Right renal cortex interstitium (tissue), 3 donors: ENCODE results near the gene KRTAP20-2. TPM values are rescaled to one million over a fixed set of nuclear protein-coding genes. Genes with fewer than 3 reads are reported as not detected.

ENCODE experiments used
- DNase-seq, 3 donors: peaks; one replicate each; pipeline ENCODE4 v3.0.0-alpha.2; 2013; ENCODE audit warnings: low read depth in 3 of 3, low spot score in 2 of 3
- polyA plus RNA-seq, 3 donors: library from polyadenylated mRNA; unstranded; fragments of 120-200 nt; gene quantifications; one replicate each; pipeline ENCODE4 v1.2.1, GENCODE V29; 2013; ENCODE audit not compliant: insufficient read length in 3 of 3

The KRTAP20-2 gene
- polyA plus RNA-seq: not detected

DNA sequence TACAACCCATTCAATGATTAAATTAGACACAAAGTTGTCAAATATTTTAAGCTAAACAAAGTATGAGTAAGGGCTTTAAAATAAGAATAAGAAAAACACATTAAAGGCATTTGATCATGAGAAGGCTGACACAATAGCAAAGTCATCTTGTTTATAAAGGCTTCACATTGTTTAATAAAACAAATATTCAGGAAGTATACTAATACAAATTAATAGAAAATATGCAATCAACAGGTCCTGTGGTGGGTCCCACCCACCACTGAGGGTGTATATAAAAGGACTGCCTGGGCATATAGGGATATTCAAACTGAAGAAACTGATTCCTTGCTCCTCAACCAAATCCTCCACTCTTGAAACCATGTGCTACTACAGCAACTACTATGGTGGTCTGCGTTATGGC lies at the start of gene KRTAP20-2:
Gene KRTAP20-2, plus strand, starts transcription at position 301 of the 400 bp plus-strand sequence. Its CDS starts 58 bp downstream, at position 359.
- no peak for DNase-seq

DNA sequence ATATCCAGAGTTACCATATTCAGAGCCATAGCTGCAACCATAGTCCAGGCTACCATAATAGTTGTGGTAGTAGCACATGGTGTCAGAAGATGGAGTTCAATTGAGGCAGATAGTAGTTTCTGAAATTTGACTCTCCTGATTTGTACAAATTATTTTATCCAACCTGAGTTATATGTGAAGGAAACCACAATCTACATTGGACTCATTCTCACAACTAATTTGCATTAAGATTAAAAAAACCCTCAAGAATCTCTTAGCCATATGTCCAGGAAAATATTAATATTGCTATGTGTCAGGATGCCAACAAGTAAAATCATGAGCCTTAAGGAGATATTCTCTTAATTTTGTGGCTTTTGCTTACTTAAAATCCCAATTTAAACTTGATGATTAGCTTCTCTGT lies 44.7 kb upstream of the KRTAP20-2 start, which contains the start of gene KRTAP22-2:
Gene KRTAP22-2, minus strand, starts transcription at position 101 of the 400 bp plus-strand sequence.
- DNase-seq: no peak

GRCh38 chr21:30592140-30592539 lies 42.9 kb upstream of the KRTAP20-2 start, which contains the start of gene KRTAP6-3:
KRTAP6-3 (plus strand) TSS chr21:30592440; CDS start chr21:30592446, 6 bp downstream.
- no peak for DNase-seq

DNA sequence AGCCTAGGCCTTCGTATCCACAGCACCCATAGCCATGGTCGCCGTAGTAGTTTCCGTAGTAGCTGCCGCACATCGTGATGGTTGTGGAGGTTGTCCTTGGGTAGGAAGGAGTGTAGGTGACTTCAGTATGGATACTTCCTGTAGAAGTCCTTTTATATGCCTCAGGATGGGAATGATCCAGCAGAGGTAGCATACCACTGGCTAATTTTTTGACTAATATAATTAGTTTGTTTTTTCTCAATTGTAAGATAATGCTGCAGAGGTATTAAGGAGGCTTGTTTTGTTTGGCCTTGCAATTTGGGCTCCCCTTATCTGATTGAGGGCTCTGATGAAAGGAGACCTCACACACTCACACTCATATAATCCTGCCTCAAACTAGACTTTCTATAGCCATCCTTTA lies 36.2 kb upstream of the KRTAP20-2 start, which contains the start of gene KRTAP6-2:
Gene KRTAP6-2, minus strand, starts transcription at position 101 of the 400 bp plus-strand sequence. Its CDS starts 28 bp downstream, at position 73.
- DNase-seq: no peak

DNA sequence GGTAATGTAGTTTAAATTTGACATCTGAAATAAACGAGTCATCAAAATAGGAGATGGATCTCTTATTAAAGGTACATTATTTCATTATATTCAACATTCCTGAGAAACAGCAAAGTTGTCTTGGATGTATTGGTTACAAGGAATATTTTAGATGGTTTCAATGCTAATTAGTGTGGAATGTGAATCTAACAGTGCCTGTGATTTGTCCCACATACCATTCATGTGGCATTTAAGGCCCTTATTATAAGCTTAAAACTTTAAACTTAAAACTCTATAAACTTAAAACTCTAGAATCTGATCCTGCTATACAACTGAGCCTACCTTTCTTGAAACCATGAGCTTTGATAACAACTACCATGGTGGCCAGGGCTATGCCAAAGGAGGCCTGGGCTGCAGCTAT lies 34.2 kb upstream of the KRTAP20-2 start, which contains the start of gene KRTAP22-1:
Gene KRTAP22-1, plus strand, starts transcription at position 301 of the 400 bp plus-strand sequence.
- DNase-seq: no peak

- no peak for DNase-seq
Measured at GRCh38 chr21:30605968-30606367, 29.0 kb upstream of the KRTAP20-2 start.

GRCh38 chr21:30612132-30612531 lies 22.9 kb upstream of the KRTAP20-2 start:
- no peak for DNase-seq

- no peak for DNase-seq
Measured at GRCh38 chr21:30613836-30614235, 21.2 kb upstream of the KRTAP20-2 start, which contains the start of gene KRTAP6-1. KRTAP6-1 (minus strand) TSS chr21:30613930; CDS start chr21:30613904, 26 bp downstream.

DNA sequence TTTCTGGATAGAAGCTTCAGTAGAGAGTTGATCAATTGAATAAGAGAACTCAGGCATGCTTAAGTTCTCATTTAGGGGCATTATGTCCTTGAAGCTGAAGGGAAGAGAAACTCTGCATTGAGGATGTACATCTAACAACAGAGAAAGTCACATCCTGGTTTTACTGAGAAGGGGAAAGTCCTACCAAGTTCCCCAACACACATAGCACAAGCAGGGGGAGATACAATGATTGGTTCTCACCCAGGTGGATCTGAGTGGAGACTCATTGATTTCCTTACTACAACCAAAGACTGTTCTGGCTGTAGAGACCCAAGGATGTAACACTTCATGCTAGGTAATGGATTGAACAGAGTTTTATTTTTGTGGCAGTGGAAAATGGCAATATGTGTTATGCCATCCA lies 19.8 kb upstream of the KRTAP20-2 start:
- no peak for DNase-seq

- no peak for DNase-seq
Measured at GRCh38 chr21:30616125-30616524, 18.9 kb upstream of the KRTAP20-2 start, which contains the start of gene KRTAP20-1. KRTAP20-1 (plus strand) TSS chr21:30616425; CDS start chr21:30616455, 30 bp downstream.

- no peak for DNase-seq
Measured at GRCh38 chr21:30620080-30620479, 14.9 kb upstream of the KRTAP20-2 start.

DNA sequence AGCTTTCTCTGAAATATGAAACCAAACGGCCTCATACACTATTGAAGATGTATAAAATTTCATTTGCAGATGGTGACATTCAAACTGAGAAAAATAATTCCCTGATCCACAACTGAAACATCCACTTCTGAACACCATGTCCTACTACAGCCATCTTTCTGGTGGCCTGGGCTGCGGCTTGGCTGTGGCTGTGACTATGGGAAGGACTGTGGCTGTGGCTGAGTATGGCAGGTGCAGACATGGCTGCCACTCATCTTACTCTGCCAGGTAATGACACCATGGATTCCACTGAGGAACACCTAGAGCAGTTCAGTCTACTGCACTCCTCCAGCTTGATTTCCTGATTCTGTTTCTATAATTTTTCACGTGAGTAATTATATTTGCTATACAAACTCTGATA lies 14.5 kb upstream of the KRTAP20-2 start, which contains the start of gene KRTAP20-4:
Gene KRTAP20-4, plus strand, starts transcription at position 106 of the 400 bp plus-strand sequence.
- DNase-seq: no peak

GRCh38 chr21:30623362-30623761 lies 11.6 kb upstream of the KRTAP20-2 start:
- no peak for DNase-seq

DNA sequence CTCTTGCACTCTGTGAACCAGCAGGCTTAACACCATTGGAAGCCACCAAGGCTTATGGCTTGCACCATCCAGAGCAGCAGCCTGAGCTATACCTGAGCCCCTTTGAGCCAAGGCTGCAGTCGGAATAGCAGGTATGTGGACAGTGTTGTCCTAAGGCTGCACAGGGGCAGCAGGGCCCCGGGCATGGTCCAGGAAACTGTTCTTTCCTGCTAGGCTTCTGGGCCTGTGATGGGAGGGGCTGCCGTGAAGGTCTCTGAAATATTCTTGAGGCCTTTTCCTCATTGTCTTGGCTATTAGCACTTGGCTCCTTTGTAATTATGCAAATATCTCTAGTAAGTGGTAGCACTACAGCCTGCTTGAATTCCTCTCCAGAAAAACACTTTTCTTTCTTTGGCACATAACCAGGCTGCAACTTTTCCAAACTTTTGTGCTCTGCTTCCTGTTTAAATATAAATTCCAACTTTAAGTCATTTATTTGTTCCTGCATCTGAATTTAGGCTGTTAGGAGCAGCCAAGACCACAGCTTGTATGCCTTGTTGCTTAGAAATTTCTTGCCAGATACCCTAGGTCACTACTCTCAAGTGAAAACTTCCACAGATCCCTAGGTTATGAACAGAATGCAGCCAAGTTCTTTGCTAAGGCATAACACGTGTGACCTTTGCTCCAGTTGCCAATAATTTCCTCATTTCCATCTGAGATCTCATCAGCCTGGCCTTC lies 9.4 kb upstream of the KRTAP20-2 start:
- DNase-seq: no peak

GRCh38 chr21:30628109-30628508 lies 6.9 kb upstream of the KRTAP20-2 start:
- DNase-seq: no peak

- DNase-seq: no peak
Measured at GRCh38 chr21:30629200-30629599, 5.8 kb upstream of the KRTAP20-2 start.

GRCh38 chr21:30638686-30639085 lies 3.7 kb downstream of the KRTAP20-2 start:
- DNase-seq: no peak

GRCh38 chr21:30642564-30642963 lies 7.6 kb downstream of the KRTAP20-2 start, which contains the start of gene KRTAP20-3:
KRTAP20-3 (plus strand) TSS chr21:30642864.
- DNase-seq: no peak

DNA sequence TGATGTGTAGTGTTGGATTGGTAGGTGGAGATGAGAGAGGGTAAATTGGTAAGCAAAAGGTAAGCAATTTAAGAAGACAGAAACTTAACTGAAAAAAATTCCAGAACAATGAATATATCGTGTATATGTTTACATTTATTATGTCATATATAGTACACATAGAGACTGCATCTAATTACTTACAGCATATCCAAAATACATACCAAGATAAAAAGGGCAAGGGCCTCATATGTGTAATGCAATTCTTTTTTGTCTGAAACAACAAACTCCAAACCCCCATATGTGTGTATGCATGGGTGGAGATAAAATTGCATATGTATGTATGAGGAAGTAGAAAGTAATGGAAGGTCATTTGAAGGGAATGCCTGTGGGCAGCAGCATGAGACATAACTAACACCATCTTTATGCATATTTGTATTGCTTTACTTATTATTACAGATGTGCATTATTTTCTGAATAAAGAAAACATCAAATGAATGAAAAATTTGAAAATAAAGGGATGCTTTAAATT lies 12.0 kb downstream of the KRTAP20-2 start:
- DNase-seq: no peak

GRCh38 chr21:30652891-30653290 lies 17.9 kb downstream of the KRTAP20-2 start:
- DNase-seq: no peak

DNA sequence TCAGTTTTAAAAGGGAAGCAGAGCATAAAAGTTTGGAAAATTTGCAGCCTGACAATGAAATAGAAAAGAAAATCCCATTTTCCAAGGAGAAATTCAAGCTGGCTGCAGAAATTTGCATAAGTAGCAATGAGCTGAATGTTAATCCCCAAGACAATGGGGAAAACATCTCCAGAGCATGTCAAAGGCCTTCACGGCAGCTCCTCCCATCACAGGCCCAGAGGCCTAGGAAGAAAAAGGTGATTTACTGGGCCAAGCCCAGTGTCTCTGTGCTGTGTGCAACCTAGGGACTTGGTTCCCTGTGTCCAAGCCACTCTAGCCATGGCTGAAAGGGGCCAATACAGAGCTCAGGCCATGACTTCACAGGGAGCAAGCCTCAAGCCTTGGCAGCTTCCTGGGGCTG lies 33.8 kb downstream of the KRTAP20-2 start:
- DNase-seq: no peak
